HG02938 (cell line): Measurements from ENCODE around the gene CCL4L2.
"Not testable (repeated sequence)": the region's sequence is repeated elsewhere in the genome, so short reads cannot be mapped to it uniquely, and the experiment has no call there.

Source experiments
- ATAC-seq: cut with Tn5 transposase; IDR thresholded peaks from one replicate; pipeline ENCODE4 v1.9.1; 2021; ENCODE audit warnings: mild to moderate bottlenecking, moderate library complexity; ENCODE audit not compliant: unreplicated experiment

The CCL4L2 gene

DNA sequence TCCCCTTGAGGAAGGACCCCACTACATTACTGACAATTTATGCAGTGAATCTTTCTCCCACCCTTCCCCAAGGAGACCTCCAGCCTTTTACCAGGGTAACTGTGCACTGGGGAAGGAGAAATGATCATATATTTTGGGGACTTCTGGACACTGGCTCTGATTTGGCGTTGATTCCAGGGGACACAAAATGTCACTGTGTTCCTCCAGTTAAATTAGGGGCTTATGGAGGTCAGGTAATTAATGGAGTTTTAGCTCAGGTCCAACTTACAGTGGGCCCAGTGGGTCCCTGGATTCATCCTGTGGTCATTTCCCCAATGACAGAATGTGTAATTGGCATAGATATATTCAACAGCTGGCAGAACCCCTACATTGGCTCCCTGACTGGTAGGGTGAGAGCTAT, 8.7 kb downstream of the CCL4L2 start:
- ATAC-seq = not testable (repeated sequence)

- not testable (repeated sequence) for ATAC-seq
These were observed 10.1 kb downstream of the CCL4L2 start for GRCh38 chr17:36220737-36221580.

DNA sequence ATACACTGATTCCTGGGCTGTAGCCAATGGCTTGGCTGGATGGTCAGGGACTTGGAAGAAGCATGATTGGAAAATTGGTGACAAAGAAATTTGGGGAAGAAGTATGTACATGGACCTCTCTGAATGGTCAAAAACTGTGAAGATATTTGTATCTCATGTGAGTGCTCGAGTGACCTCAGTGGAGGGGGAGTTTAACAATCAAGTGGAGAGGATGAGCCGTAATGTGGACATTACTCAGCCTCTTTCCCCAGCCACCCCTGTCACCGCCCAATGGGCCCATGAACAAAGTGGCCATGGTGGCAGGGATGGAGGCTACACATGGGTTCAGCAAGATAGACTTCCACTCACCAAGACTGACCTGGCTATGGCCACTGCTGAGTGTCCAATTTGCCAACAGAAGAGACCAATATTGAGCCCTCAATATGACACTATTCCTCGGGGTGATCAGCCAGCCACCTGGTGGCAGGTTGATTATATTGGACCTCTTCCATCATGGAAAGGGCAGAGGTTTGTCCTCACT, 10.8 kb downstream of the CCL4L2 start:
- ATAC-seq = not testable (repeated sequence)

- ATAC-seq = not testable (repeated sequence)
These were observed 12.1 kb downstream of the CCL4L2 start for GRCh38 chr17:36222967-36223366.

DNA sequence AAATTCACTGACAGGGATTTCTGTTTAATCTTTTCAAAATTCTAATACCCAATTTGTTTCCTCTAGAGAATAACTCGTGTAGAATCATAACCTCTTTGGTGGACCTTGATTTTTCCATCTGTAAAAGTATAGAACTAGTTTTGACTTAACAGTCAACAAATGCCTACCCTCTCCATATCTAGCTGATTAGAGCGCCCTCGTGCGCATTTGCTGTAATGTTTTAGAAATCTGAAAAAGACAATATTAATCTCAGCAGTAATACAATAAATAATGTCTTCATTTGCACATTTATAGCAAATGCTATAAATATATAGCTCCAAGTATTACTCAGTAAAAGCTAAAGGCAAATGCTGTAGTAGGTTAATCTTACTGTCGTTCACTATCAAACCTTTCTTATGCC, 18.8 kb downstream of the CCL4L2 start:
- ATAC-seq = not testable (repeated sequence)

GRCh38 chr17:36242046-36242445, 31.2 kb downstream of the CCL4L2 start:
- not testable (repeated sequence) for ATAC-seq
